Lung (tissue), 12 donors: ENCODE results near the gene FRMD8. TPM values are rescaled to one million over a fixed set of nuclear protein-coding genes. Genes with fewer than 3 reads are reported as not detected.

Experiments used
- ATAC-seq: fragments of 200-7000 bp; cut with Tn5 transposase; one replicate; pipeline ENCODE4 v1.9.1; 2020; ENCODE audit warnings: moderate number of reproducible peaks; ENCODE audit not compliant: insufficient read depth, low FRiP score
- DNase-seq, 3 donors: peaks; one replicate each; pipeline ENCODE4 v3.0.0-alpha.2; 2013 to 2017
- H3K27ac ChIP-seq, 2 donors: one replicate each; pipeline ENCODE4 v1.5.1; 2013; ENCODE audit warnings: mild to moderate bottlenecking in 2 of 2, moderate library complexity in 2 of 2, control low read depth in 1 of 2, inconsistent platforms in 1 of 2, low read depth in 1 of 2, low read length in 1 of 2
- H3K27me3 ChIP-seq, 3 donors: one replicate each; pipeline ENCODE4 v1.5.1; 2013; ENCODE audit warnings: low read length in 2 of 3; ENCODE audit not compliant: control insufficient read depth in 3 of 3, insufficient read depth in 3 of 3
- H3K36me3 ChIP-seq, 4 donors: one replicate each; pipeline ENCODE4 v1.5.1; 2013; ENCODE audit warnings: low read length in 4 of 4, mild to moderate bottlenecking in 1 of 4, moderate library complexity in 1 of 4; ENCODE audit not compliant: control insufficient read depth in 4 of 4, insufficient read depth in 4 of 4
- H3K4me1 ChIP-seq, 5 donors: one replicate each; pipeline ENCODE4 v1.5.1; 2013; ENCODE audit warnings: low read length in 5 of 5, mild to moderate bottlenecking in 2 of 5, moderate library complexity in 1 of 5; ENCODE audit not compliant: control insufficient read depth in 5 of 5, insufficient read depth in 5 of 5
- H3K4me3 ChIP-seq: one replicate; pipeline ENCODE4 v1.5.1; 2013; ENCODE audit warnings: mild to moderate bottlenecking, control low read depth, moderate library complexity
- H3K9ac ChIP-seq, 2 donors: one replicate each; pipeline ENCODE4 v1.5.1; 2013; ENCODE audit warnings: low read length in 2 of 2, control low read depth in 1 of 2; ENCODE audit not compliant: insufficient read depth in 1 of 2
- H3K9me3 ChIP-seq, 4 donors: one replicate each; pipeline ENCODE4 v1.5.1; 2013; ENCODE audit warnings: low read length in 3 of 4, mild to moderate bottlenecking in 1 of 4, moderate library complexity in 1 of 4; ENCODE audit not compliant: control insufficient read depth in 4 of 4, insufficient read depth in 3 of 4
- WGBS, 2 donors: extraction: QIAGEN DNeasy Blood & Tissue Kit; methylation state at CpG; one replicate each; pipeline ENCODE4 v1.1.7; 2013; 5-methylcytosine and 5-hydroxymethylcytosine counted together
- polyA plus RNA-seq, 2 donors: library from polyadenylated mRNA; stranded (reverse); fragments of 200-250 nt; gene quantifications; one replicate each; pipeline ENCODE4 v1.2.1, GENCODE V29; 2013
- total RNA-seq, 2 donors: library from RNA; depleted of rRNA in 1 of 2; stranded (reverse); fragments of >200 nt in 1 of 2; gene quantifications; one replicate each; pipeline ENCODE4 v1.2.1, GENCODE V29; 2014 to 2021
- TF ChIP-seq, protein P1 (sequence below): IDR thresholded peaks from 2 replicates; pipeline ENCODE4 v1.5.1; 2012; ENCODE audit warnings: mild to moderate bottlenecking; ENCODE audit errors: control extremely low read depth, extremely low read depth
- donor health status: control.
- donor health status: control.
- donor health status: Bipolar disorder and iron deficiency.
- donor health status: healthy.
- donor health status: DM: yes; HTN: yes; CAD: no.

FRMD8 gene
- total and polyA plus RNA-seq, 4 donors = 15.8 to 39.9 (median 22.1) TPM

DNA sequence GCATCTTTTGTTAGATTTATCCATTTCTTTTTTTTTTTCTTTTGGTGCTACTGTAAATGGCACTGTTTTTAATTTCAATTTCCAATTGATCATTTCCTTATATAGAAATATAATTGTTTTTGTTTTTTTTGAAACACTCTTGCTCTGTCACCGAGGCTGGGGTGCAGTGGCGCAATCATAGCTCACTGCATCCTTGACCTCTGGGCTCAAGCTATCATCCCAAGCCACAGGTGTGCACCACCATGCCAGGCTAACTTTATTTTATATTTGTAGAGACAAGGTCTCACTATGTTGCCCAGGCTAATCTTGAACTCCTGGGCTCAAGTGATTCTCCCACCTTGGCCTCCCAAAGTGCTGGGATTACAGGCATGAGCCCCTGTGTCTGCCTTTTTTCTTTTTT, 16.4 kb downstream of the FRMD8 start:
- Histone ChIP-seq H3K9me3 (no peaks in the 10 kb centered on the region), H3K27me3 (no peaks in the 10 kb centered on the region), H3K36me3 (peaks cover 0 to 59% (median 8%) of the 10 kb centered on the region in 4 donors), H3K4me3 (no peak overlapping the region), H3K4me1 (peaks cover 0 to 4% (median 0%) of the 10 kb centered on the region in 5 donors), H3K9ac (no peak overlapping the region), H3K27ac (no peak overlapping the region)
- TF ChIP-seq, protein P1, sequence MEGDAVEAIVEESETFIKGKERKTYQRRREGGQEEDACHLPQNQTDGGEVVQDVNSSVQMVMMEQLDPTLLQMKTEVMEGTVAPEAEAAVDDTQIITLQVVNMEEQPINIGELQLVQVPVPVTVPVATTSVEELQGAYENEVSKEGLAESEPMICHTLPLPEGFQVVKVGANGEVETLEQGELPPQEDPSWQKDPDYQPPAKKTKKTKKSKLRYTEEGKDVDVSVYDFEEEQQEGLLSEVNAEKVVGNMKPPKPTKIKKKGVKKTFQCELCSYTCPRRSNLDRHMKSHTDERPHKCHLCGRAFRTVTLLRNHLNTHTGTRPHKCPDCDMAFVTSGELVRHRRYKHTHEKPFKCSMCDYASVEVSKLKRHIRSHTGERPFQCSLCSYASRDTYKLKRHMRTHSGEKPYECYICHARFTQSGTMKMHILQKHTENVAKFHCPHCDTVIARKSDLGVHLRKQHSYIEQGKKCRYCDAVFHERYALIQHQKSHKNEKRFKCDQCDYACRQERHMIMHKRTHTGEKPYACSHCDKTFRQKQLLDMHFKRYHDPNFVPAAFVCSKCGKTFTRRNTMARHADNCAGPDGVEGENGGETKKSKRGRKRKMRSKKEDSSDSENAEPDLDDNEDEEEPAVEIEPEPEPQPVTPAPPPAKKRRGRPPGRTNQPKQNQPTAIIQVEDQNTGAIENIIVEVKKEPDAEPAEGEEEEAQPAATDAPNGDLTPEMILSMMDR = no peak
- ATAC-seq (no peak), DNase-seq (no peak)
- WGBS, 2 donors = 64 to 72% methylated on average over 2 of the region's 2 CpGs

DNA sequence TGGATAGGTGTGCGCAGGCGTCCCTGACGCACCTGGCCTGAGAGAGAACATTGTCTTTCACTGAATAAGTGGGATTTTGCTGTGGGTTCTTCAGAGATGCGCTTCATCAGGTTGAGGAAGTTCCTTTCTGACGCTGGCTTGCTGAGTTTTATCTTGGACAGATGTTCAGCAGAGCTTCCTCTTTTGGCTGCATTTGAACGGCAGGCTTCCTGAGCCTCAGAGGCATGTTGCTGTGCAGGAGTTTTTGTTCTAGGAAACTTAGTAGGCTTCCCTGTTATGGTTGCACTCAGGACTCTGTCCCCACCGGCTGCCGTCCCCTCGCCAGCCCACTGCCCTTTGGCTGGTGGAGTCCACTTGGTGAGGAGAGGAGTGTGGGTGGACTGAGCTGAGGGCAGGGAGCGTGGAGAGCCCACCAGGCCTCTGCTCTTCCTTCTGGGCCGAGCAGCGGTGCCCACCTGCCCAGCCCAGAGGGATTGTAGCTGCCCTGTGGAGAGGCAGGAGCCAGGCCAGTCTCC, 17.2 kb downstream of the FRMD8 start:
- H3K4me1 ChIP-seq = peaks cover 0 to 4% (median 0%) of the 10 kb centered on the region in 5 donors
- no peak overlapping the region for H3K9ac ChIP-seq
- WGBS, 2 donors = 35 to 59% methylated on average over 12 of the region's 12 CpGs
- no peaks in the 10 kb centered on the region for H3K27me3 ChIP-seq
- H3K27ac ChIP-seq = peak overlapping the region; percentile 5 to 39
- DNase-seq = peak in 1 of 3 donors; percentile 22
- TF ChIP-seq, protein P1 = no peak
- ATAC-seq = peak; percentile 35
- no peaks in the 10 kb centered on the region for H3K9me3 ChIP-seq
- no peak overlapping the region for H3K4me3 ChIP-seq
- peaks cover 0 to 54% (median 10%) of the 10 kb centered on the region in 4 donors for H3K36me3 ChIP-seq

DNA sequence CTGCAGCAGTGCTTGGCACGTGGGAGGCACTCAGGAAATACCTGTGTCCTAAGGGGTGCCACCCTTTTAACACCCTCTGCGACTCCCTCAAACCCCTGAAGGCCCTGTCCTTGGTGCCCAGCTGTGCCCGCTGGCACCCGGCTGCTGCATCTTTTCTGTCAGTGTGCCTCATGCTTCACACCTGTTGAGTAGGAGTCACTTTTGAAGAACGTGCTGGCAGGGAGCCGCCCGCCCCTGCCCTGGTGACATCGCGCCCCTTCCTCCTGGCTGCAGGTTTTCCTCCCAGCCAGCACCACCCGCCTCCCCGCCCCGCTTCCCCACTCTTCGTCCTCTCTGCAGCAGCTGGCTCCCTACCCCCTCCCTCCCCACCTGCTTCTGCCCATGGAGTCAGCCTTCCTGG, 17.8 kb downstream of the FRMD8 start:
- Histone ChIP-seq H3K4me3 (no peak overlapping the region), H3K27me3 (no peaks in the 10 kb centered on the region), H3K9ac (no peak overlapping the region), H3K27ac (peak overlapping the region in 1 of 2 donors; percentile 5), H3K9me3 (no peaks in the 10 kb centered on the region), H3K36me3 (peaks cover 0 to 53% (median 12%) of the 10 kb centered on the region in 4 donors), H3K4me1 (peaks cover 0 to 4% (median 0%) of the 10 kb centered on the region in 5 donors)
- no peak for DNase-seq
- TF ChIP-seq, protein P1 = no peak
- ATAC-seq = no peak
- 48 to 72% methylated on average over 13 of the region's 13 CpGs for WGBS, 2 donors
